Measurements from ENCODE around the gene TAF1B.

Gene TAF1B

DNA sequence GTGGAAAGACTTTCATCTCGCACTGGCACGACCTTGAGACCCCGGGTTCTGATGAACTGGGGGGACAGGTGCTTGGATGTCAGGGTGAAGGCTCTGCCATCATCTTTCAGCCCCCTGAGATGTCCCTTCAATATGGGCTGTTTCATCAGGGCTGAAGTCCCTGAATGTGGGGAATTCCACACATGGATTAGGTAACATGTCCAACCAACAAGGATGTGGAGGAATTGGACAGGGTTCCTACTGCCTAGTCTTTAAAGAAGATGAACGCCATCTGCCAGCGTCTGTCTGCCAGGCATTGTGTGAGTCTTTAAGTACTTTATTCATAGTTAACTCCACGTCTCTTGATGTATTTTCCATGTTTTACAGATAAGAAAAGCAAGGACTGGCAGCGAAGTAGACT, 102.3 kb downstream of the TAF1B start:
- no peak for DNase-seq

DNA sequence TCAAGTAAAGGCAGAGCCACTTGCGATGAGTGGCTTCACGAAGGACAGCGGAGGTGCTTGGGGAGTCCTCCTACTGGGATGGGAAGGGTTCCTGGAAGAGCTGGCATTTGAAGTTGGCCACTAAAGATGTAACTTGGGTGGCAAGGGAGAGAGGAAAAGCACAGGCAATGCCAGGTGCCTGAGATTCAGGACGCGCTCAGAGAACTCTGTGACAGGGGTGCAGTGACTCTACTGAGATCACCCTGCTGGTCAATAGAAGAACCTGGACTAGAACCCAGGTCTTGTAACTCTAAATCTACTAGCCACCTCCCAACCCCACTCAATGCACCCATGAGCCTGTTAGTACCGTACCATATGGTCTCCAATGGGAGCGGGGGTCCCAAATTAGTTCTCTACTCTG, 102.8 kb downstream of the TAF1B start:
- DNase-seq, result no peak

DNA sequence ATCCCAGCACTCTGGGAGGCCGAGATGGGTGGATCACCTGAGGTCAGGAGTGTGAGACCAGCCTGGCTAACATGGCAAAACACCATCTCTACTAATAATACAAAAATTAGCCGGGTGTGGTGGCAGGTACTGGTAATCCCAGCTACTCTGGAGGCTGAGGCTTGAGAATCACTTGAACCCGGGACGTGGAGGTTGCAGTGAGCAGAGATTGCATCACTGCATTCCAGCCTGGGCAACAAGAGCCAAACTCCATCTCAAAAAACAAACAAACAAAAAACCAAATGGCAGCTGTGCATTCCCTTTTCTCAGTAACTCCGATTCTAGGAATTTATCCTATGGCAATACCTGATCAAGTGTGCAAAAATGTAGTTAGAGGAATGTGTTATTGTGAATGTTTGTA, 103.5 kb downstream of the TAF1B start:
- DNase-seq, result no peak

DNA sequence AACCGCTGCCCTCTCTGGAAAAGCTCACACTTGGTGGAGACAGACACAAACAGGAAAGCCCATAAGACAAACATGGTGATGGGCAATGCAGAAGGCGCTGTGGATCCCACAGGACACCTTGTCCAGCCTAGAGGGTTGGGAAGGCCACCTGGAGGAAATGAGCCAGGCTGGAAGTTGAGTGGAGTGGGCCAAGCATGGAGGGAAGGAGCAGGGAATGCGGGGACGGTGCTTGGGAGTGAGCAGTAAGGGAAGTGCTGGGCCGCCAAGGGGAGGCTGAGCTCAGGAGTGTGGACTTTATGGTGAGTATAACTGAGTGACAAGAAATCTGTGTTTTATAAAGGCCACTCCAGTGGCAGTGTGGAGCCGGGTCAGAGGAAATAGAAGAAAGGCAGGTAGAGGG, 105.4 kb downstream of the TAF1B start:
- no peak for DNase-seq

GRCh38 chr2:9949239-9949991, 106.1 kb downstream of the TAF1B start:
- no peak for DNase-seq

DNA sequence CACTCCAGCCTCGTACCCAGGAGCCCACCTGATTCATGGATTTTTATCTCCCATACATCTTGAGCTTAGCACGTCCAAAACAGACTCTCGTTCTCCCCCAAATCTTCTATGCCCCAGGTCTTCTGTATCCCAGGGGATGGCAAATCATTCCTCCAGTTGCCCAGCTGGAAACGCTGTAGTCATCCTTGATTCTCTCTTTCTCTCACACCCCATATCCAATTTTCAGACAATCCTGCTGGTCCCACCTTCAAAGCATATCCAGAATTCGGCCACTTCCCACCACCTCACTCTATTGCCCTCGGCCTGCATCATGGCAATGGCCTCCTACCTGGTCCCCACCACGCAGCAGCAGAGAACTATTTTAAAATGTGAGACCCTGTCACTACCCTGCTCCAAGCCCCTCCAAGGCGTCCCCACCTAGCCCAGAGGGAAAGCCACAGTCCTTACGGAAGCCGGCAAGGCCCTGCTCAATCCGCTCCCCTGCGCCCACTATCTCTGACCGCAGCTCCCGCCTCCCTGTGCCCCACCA, 106.8 kb downstream of the TAF1B start:
- DNase-seq, result no peak

GRCh38 chr2:9950521-9951271, 107.4 kb downstream of the TAF1B start:
- peak; percentile 67 for DNase-seq

- DNase-seq, result no peak
Observed at GRCh38 chr2:9951272-9951521, 107.9 kb downstream of the TAF1B start.

GRCh38 chr2:9951522-9952285, 108.4 kb downstream of the TAF1B start, which contains the start of gene GRHL1:
Gene GRHL1, plus strand, starts transcription at chr2:9951693. Its CDS starts 141 bp downstream, at chr2:9951834.
- DNase-seq, result peak; percentile 88

GRCh38 chr2:9952286-9952737, 109.0 kb downstream of the TAF1B start:
- no peak for DNase-seq

- no peak for DNase-seq
Observed at GRCh38 chr2:9952856-9953503, 109.7 kb downstream of the TAF1B start.

DNA sequence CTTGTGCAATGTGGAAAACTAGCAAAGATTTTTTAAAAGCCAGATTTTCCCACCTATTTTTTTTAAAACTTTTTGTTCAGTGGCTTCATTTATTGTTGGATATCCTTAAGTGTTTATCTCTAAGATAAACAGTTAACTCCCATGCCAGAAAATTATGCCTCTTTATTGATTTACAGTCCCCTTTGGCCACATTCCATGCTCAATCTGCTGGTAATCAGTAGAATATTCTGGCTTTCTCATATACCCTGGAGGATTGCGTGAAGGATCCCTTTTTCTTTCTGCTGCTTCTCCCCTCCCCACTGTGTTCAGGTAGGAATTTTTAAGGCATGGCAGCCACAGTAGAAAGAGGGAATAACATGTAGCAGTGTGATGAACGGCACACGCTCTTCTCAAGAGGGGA, 110.9 kb downstream of the TAF1B start:
- DNase-seq, result no peak

- no peak for DNase-seq
Observed at GRCh38 chr2:9958057-9958456, 114.8 kb downstream of the TAF1B start.

- DNase-seq, result no peak
Observed at GRCh38 chr2:9959262-9959661, 116.0 kb downstream of the TAF1B start.

GRCh38 chr2:9961013-9961412, 117.7 kb downstream of the TAF1B start:
- no peak for DNase-seq

- no peak for DNase-seq
Observed at GRCh38 chr2:9964334-9964980, 121.2 kb downstream of the TAF1B start.

DNA sequence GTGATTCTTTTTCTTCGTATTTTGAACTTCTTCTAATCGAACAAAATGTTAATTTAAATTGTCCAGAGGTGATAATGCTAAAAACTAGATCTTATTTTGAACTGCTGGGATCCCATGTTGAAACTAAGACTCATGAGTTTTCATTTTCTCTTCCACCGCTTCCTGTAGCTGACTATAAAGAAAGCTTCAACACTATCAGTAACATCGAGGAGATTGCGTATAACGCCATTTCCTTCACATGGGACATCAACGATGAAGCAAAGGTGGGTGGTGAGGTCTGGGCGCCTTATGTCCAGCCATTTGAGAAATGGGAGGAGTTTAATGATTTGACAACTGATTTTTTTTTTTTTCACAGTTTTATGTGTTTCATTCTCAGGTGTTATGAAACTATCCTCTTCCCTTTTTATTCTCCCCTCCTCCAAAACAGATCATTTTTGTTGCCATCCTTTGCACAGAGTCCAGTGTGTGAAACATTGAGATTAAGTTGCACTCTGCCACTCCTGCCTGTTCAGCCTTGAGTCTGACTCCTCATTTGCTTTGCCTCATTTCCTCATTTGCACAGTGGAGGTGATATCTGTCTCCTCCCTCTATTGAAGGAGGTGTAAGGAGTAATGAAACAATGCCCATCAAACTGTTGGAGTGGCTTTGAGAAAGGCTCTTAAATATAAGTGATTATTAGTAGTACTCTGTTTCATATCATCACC, 122.0 kb downstream of the TAF1B start:
- no peak for DNase-seq

DNA sequence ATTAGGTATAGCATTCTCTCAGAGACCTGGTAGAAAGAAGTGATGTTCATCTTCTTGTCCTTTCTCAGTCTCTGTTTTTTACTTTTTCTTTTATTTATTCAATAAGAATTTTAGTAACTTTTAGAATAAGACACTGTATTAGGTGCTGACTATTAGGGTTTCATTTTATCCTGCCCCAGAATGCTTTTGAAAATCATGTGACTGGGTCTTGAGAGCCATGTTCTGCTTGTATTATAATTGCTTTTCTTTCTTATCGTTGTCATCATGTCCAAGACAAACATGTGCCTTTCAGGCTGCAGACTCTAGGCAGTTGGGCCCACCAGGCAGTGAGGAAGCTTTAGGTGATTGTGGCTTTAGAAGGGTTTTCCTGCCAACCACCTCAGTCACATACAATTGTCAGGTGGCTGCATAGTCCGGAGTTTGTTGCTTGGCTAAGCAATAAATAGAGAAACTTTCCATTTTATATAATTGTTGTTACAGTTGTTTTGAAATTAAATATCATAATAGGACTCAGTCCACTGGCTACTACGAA, 123.3 kb downstream of the TAF1B start:
- DNase-seq, result no peak

DNA sequence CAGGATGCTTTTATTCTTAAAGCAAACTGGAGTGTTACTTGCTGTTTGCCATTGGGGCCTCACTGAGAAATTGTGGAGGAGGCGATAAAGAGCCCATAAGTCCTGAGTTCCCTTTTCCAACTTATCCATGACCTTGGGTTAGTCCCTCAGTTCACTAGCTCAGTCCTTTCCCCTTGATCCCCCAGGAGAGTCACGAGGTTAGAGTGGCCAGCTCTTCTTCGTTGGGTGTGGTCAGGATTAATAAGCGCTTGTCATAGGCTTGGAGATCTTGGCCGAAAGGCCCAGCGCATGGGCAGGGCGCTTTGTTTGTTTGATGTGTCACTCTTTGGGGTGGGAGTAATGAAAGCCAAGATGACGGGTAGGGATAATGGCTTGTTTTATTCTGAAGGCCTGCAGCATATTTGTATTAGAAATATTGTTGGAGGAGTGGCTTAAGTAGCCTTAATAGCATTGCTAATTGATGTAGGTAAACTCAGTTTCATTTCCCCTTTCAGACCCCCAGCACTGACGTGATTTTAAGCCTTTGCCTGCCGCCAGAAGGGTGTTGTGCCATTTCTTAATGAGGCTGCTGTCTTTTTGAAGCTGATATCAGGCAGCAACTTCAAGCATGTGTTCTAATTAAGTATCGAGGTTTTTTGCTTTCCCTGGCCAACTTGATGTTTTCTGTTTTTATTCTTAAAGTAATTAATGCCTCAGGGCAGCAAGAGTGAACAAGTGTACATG, 123.9 kb downstream of the TAF1B start:
- no peak for DNase-seq

DNA sequence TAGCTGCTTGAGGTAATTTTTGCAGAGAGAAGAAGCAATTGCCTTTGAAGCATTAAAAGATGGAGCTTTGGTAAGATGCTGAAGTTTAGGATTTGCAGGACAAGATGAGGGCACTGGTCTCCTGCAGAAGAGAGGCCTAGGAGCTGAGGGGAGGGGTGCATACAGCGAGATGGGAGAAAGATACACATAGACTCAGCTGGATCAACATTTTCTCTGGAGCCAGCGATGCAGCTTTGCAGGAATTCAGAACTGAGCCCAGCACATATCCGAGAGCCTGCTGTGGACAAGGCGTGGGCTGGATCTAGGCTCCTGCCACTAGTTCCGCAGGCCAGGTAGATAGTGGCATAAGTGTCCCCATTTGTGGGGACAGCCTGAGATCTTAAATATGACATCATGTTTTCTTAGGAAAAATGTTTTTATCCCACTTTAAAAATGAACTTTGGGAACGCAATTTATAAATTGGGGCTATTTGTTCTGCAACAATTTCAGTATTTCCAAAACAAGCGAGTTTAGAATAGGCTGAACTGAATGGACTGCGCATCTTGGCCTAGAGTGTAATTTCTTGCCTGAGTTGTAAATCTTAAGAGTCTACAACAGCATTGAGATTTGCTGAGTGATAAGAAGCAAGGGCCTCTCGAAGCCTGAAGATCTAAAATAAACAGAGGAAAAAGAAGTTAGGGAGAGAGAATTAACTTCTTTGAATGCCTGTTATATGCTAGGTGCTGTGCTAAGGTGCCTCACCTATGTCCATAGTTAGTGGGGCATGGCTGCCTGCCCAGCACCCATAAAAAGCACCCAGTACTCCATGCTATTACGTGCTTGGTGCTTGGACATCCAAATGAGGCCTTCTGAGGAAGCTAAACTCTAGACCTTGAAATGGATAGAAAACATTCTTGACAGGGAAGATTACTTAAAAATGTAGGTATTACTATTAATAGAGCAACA, 125.6 kb downstream of the TAF1B start:
- no peak for DNase-seq

All from NCI-H146 (cell line).